HepG2 (cell line): ENCODE data around the gene QRFP. TPM values are rescaled to one million over a fixed set of nuclear protein-coding genes. Genes with fewer than 3 reads are reported as not detected.

Experiments used
- CENPX ChIP-seq: sonication (generic); formaldehyde crosslinking; IDR thresholded peaks from 2 replicates; pipeline ENCODE4 v1.9.0; 2021; ENCODE audit warnings: mild to moderate bottlenecking, missing genetic modification reagents, moderate library complexity
- CREB3 ChIP-seq: sonication (generic); formaldehyde crosslinking; IDR thresholded peaks from 2 replicates; pipeline ENCODE4 v1.5.0; 2020; ENCODE audit warnings: missing genetic modification reagents
- FOSL2 ChIP-seq: sonication (generic); formaldehyde crosslinking; IDR thresholded peaks from 2 replicates; pipeline ENCODE4 v1.4.0; 2020; ENCODE audit warnings: missing genetic modification reagents
- HNRNPL ChIP-seq: fragments of 200-400 bp; formaldehyde crosslinking; IDR thresholded peaks from 2 replicates; pipeline ENCODE4 v1.6.1; 2017; ENCODE audit warnings: mild to moderate bottlenecking, low read depth, low read length
- KDM3A ChIP-seq: IDR thresholded peaks from 2 replicates; pipeline ENCODE4 v1.6.1; 2018; ENCODE audit warnings: low read depth, missing compliant biosample characterization
- KDM5B ChIP-seq: sonication (generic); formaldehyde crosslinking; IDR thresholded peaks from 2 replicates; pipeline ENCODE4 v1.4.0; 2020; ENCODE audit warnings: missing genetic modification reagents, mild to moderate bottlenecking, borderline replicate concordance
- PRDM4 ChIP-seq: sonication (generic); formaldehyde crosslinking; IDR thresholded peaks from 2 replicates; pipeline ENCODE4 v1.9.0; 2021; ENCODE audit warnings: missing genetic modification reagents, borderline replicate concordance
- PRMT3 ChIP-seq: sonication (generic); formaldehyde crosslinking; IDR thresholded peaks from 2 replicates; pipeline ENCODE4 v1.8.1; 2022; ENCODE audit warnings: low read depth, mild to moderate bottlenecking, moderate library complexity, missing genetic modification reagents, borderline replicate concordance
- TOE1 ChIP-seq: sonication (generic); formaldehyde crosslinking; IDR thresholded peaks from 2 replicates; pipeline ENCODE4 v1.4.0; 2020; ENCODE audit warnings: mild to moderate bottlenecking, missing genetic modification reagents
- ZFP36 ChIP-seq: fragments of 150-350 bp; IDR thresholded peaks from 2 replicates; pipeline ENCODE4 v1.6.1; 2018; ENCODE audit warnings: borderline replicate concordance, low read length, low read depth; ENCODE audit not compliant: partially characterized antibody
- ZNF251 ChIP-seq: sonication (generic); formaldehyde crosslinking; IDR thresholded peaks from 2 replicates; pipeline ENCODE4 v1.9.0; 2021; ENCODE audit warnings: mild to moderate bottlenecking, missing genetic modification reagents
- ZNF703 ChIP-seq: sonication (generic); formaldehyde crosslinking; IDR thresholded peaks from 2 replicates; pipeline ENCODE4 v1.5.1; 2020; ENCODE audit warnings: missing genetic modification reagents, mild to moderate bottlenecking, moderate library complexity, borderline replicate concordance
- ZNF777 ChIP-seq: sonication (generic); formaldehyde crosslinking; IDR thresholded peaks from 2 replicates; pipeline ENCODE4 v1.4.0; 2020; ENCODE audit warnings: missing genetic modification reagents
- polyA plus RNA-seq, 8 experiments: library from polyadenylated mRNA; depleted of rRNA in 3 of 8; stranded (reverse) in 7 of 8; unstranded in 1 of 8; fragments of >200 nt; fragmentation: Illumina TruSeq in 4 of 8; extraction: Trizol in 4 of 8; gene quantifications; 2 replicates each; pipeline versions ENCODE4 v1.2.1 to v1.2.3, GENCODE V29; 2011 to 2016; ENCODE audit warnings: low read depth in 4 of 8, missing spikeins in 1 of 8, mixed read lengths in 1 of 8; ENCODE audit not compliant: insufficient read depth in 1 of 8
- total RNA-seq, 5 experiments: library from RNA; depleted of rRNA; stranded (reverse); fragments of >200 nt; fragmentation: Illumina TruSeq; extraction: Trizol; gene quantifications; 2 replicates each; pipeline ENCODE4 v1.2.3, GENCODE V29; 2016; ENCODE audit warnings: low read depth in 1 of 5
- TF ChIP-seq, protein P1 (sequence below): sonication (generic); formaldehyde crosslinking; IDR thresholded peaks from 2 replicates; pipeline ENCODE4 v1.5.1; 2020; ENCODE audit warnings: mild to moderate bottlenecking, missing genetic modification reagents, moderate library complexity
- TF ChIP-seq, protein P2 (sequence below): sonication (generic); formaldehyde crosslinking; IDR thresholded peaks from 2 replicates; pipeline ENCODE4 v1.4.0; 2020; ENCODE audit warnings: low read depth, mild to moderate bottlenecking, missing genetic modification reagents
- TF ChIP-seq, protein P3 (sequence below): sonication (generic); formaldehyde crosslinking; IDR thresholded peaks from 2 replicates; pipeline ENCODE4 v1.4.0; 2020; ENCODE audit warnings: missing genetic modification reagents

QRFP gene
- total and polyA plus RNA-seq, 2 of the 13 experiments (the other 11 are each of a cell fraction or from before 2014, with no cell fraction given) = not detected

GRCh38 chr9:130936285-130937117 is 39.9 kb upstream of the QRFP start (continued):
- TF ChIP-seq PRMT3 (CRISPR knock-in tag) (no peak), ZNF703 (CRISPR knock-in tag) (no peak), CENPX (CRISPR knock-in tag) (no peak), FOSL2 (CRISPR knock-in tag) (peak; percentile 23; the same call in 1 of the 2 replicates), HNRNPL (0 out of 2 replicates have a peak, but pooled peaks have one; percentile 40), CREB3 (CRISPR knock-in tag) (no peak), KDM5B (no peak), ZNF777 (CRISPR knock-in tag) (0 out of 2 replicates have a peak, but pooled peaks have one; percentile 25), ZNF251 (no peak), TOE1 (CRISPR knock-in tag) (no peak), ZFP36 (peak; percentile 77), KDM3A (CRISPR knock-in tag) (0 out of 2 replicates have a peak, but pooled peaks have one; percentile 34), PRDM4 (CRISPR knock-in tag) (no peak)
- TF ChIP-seq, protein P1, sequence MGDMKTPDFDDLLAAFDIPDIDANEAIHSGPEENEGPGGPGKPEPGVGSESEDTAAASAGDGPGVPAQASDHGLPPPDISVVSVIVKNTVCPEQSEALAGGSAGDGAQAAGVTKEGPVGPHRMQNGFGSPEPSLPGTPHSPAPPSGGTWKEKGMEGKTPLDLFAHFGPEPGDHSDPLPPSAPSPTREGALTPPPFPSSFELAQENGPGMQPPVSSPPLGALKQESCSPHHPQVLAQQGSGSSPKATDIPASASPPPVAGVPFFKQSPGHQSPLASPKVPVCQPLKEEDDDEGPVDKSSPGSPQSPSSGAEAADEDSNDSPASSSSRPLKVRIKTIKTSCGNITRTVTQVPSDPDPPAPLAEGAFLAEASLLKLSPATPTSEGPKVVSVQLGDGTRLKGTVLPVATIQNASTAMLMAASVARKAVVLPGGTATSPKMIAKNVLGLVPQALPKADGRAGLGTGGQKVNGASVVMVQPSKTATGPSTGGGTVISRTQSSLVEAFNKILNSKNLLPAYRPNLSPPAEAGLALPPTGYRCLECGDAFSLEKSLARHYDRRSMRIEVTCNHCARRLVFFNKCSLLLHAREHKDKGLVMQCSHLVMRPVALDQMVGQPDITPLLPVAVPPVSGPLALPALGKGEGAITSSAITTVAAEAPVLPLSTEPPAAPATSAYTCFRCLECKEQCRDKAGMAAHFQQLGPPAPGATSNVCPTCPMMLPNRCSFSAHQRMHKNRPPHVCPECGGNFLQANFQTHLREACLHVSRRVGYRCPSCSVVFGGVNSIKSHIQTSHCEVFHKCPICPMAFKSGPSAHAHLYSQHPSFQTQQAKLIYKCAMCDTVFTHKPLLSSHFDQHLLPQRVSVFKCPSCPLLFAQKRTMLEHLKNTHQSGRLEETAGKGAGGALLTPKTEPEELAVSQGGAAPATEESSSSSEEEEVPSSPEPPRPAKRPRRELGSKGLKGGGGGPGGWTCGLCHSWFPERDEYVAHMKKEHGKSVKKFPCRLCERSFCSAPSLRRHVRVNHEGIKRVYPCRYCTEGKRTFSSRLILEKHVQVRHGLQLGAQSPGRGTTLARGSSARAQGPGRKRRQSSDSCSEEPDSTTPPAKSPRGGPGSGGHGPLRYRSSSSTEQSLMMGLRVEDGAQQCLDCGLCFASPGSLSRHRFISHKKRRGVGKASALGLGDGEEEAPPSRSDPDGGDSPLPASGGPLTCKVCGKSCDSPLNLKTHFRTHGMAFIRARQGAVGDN = peak; percentile 31; the same call in 1 of the 2 replicates
- TF ChIP-seq, protein P2, sequence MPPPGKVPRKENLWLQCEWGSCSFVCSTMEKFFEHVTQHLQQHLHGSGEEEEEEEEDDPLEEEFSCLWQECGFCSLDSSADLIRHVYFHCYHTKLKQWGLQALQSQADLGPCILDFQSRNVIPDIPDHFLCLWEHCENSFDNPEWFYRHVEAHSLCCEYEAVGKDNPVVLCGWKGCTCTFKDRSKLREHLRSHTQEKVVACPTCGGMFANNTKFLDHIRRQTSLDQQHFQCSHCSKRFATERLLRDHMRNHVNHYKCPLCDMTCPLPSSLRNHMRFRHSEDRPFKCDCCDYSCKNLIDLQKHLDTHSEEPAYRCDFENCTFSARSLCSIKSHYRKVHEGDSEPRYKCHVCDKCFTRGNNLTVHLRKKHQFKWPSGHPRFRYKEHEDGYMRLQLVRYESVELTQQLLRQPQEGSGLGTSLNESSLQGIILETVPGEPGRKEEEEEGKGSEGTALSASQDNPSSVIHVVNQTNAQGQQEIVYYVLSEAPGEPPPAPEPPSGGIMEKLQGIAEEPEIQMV (CRISPR knock-in tag) = no peak
- TF ChIP-seq, protein P3, sequence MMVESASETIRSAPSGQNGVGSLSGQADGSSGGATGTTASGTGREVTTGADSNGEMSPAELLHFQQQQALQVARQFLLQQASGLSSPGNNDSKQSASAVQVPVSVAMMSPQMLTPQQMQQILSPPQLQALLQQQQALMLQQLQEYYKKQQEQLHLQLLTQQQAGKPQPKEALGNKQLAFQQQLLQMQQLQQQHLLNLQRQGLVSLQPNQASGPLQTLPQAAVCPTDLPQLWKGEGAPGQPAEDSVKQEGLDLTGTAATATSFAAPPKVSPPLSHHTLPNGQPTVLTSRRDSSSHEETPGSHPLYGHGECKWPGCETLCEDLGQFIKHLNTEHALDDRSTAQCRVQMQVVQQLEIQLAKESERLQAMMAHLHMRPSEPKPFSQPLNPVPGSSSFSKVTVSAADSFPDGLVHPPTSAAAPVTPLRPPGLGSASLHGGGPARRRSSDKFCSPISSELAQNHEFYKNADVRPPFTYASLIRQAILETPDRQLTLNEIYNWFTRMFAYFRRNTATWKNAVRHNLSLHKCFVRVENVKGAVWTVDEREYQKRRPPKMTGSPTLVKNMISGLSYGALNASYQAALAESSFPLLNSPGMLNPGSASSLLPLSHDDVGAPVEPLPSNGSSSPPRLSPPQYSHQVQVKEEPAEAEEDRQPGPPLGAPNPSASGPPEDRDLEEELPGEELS (CRISPR knock-in tag) = 0 out of 2 replicates have a peak, but pooled peaks have one; percentile 20
